NB4 (cell line): ENCODE results near the gene ATP5F1E.

ENCODE experiments used
- CTCF ChIP-seq: IDR thresholded peaks from one replicate; pipeline ENCODE4 v1.5.1; 2012; ENCODE audit warnings: low read depth, low read length
- MYC ChIP-seq: IDR thresholded peaks from 2 replicates; pipeline ENCODE4 v1.6.1; 2011; ENCODE audit warnings: low read depth, low read length
- POLR2A ChIP-seq: IDR thresholded peaks from 2 replicates; pipeline ENCODE4 v1.6.1; 2011; ENCODE audit warnings: mild to moderate bottlenecking; ENCODE audit not compliant: insufficient read length; ENCODE audit errors: extremely low read depth

GRCh38 chr20:59078231-59078630 lies 46.1 kb upstream of the ATP5F1E start:
- TF ChIP-seq POLR2A (no peak), CTCF (no peak), MYC (no peak)
